Ammon's horn (tissue), 1 donor: ENCODE measurements around the gene MT1F.

Source experiments
- DNase-seq: peaks from one replicate; pipeline ENCODE4 v3.0.0-alpha.2; 2016; ENCODE audit warnings: low spot score

Gene MT1F

DNA sequence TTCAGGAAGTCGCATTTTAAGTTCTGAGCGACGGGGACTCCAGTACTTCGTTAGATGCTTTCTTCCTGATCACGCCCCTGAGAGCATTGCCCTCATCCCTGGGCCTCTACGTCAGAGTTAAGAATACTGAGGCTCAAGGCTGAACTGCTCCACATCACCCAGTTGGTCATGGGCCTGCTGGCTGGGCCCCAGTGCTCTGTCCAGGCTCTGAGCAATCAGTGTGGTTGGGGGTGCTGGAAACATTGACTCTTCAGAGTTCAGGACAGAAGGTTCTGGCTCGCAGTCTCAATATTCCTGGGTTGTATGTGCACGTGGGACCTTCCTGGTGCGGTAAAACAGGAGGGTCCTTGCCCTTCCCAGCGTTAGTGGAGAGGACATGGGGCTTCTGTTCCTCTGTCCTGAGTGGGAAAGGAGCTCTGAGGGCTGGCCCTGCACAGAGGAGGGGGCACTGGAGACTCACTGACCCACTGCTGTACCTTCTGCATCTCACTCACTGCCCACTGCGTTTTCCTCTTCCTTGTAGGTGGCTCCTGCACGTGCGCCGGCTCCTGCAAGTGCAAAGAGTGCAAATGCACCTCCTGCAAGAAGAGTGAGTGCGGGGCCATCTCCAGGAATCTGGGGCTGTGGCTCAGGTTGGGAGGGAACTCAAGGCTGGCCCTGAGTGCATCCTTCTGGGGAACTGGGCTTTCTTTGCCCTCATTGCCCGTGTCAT lies 31.7 kb upstream of the MT1F start:
- DNase-seq = peak; percentile 28

DNA sequence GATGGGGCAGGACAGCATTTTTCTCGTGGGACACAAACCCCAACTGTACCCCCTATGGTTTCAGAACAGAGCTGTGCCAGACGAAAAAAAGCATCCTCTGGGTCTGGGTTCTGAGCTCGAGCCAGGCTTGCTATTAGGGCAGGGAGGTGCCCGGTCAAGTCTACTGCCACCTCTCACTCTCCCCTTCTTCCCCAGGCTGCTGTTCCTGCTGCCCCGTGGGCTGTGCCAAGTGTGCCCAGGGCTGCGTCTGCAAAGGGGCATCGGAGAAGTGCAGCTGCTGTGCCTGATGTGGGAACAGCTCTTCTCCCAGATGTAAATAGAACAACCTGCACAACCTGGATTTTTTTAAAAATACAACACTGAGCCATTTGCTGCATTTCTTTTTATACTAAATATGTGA lies 31.1 kb upstream of the MT1F start:
- no peak for DNase-seq

DNA sequence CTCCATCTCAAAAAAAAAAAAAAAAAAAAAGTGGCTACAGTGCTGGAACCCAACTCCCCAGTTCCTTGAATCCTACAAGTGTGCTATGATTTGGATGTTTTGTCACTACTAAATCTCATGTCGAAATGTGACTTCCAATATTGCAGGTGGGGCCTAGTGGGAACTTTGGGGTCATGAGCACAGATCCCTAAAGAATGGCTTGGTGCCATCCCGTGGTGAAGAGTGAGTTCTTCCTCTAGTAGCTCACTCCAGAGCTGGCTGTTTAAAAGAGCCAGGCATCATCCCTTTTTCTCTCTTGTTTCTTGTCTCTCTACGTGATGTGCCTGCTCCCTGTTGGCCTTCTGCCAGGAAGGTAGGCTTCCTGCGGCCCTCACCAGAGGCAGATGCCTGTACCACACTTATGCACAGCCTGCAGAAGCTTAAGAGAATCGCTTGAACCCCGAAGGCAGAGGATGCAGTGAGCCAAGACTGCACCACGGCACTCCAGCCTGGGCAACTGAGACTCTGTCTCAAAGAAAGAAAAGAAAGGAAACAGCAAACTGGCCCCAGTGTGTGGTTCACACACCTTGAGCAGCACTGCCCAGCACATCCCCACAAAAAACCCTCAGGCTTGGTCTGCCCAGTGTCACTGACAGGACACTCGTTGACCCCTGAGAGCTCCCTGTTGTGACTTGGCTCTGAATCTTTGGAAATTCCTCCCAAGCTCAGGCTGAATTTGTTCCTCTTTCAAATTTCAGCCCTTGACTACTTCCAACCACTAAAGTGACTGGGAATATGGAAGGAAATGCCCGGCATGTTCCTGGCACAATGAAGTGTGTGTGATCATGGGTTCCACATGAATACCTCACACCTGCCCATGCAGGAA lies 29.0 kb upstream of the MT1F start:
- no peak for DNase-seq

DNA sequence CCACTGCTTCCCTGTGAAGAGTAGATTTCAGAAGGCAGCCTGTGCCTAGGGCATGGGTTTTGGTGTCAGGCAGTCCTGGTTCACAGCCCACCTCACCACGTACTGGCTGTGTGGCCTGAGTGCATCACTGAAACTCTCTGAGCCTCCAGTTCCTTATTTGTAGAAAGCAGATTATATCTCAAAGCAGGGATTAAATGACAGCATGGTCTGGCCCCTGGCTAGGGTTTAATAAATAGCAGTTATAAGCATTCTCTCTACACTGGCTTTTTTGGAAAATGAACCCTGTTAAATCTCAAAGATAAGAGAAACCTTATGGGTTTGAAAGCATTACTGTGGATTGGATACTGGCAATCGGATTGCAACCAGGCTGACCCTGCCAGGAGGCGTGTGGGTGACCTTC lies 28.2 kb upstream of the MT1F start:
- DNase-seq = no peak

DNA sequence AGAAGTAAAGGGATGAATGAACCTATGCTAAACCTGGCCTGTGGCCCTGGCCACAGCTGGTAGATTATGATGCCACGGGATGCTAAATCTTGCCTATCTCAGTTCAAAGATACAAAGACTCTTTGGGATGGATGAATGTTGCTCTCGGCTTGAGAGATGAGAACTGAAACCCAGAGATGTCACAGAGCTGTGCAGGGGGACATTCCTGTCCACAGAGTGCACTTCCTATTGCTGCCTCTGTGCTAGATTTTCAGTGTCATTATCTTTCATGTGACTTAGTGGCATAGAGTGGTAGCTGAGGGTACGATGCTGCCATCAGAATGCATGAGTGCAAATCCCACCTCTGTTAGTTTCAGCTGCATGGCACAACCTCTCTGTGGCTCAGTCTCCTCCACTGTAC lies 27.6 kb upstream of the MT1F start:
- DNase-seq = no peak

DNA sequence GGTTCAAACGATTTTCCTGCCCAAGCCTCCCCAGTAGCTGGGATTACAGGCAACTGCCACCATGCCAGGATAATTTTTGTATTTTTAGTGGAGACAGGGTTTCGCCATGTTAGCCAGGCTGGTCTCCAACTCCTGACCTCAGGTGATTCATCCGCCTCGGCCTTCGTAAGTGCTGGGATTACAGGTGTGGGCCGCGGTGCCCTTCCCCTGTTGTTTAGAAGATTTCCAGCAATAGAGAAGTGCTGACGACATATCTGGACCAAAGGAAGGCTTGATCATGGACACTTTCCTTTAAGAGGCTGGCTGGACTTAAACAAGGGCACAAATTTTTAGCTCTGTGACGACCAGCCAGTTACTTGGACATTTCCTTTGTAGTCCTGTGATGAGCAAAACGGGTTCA lies 26.6 kb upstream of the MT1F start:
- DNase-seq = no peak

DNA sequence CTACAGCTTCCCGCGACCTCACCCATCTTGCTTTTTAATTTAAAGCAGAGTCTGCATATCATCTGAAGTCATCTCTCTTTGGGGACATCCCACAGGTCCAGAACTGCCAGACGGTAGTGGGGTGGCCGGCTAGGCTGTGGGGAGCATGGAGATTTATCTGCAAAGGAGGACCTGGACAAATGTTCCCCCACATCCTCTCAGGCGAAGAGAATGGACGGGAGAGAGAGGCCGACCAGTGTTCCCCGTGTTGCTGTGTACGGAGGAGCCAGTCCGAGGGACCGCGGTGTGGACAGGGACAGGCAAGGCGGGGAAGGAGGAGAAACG lies 26.0 kb upstream of the MT1F start:
- no peak for DNase-seq

DNA sequence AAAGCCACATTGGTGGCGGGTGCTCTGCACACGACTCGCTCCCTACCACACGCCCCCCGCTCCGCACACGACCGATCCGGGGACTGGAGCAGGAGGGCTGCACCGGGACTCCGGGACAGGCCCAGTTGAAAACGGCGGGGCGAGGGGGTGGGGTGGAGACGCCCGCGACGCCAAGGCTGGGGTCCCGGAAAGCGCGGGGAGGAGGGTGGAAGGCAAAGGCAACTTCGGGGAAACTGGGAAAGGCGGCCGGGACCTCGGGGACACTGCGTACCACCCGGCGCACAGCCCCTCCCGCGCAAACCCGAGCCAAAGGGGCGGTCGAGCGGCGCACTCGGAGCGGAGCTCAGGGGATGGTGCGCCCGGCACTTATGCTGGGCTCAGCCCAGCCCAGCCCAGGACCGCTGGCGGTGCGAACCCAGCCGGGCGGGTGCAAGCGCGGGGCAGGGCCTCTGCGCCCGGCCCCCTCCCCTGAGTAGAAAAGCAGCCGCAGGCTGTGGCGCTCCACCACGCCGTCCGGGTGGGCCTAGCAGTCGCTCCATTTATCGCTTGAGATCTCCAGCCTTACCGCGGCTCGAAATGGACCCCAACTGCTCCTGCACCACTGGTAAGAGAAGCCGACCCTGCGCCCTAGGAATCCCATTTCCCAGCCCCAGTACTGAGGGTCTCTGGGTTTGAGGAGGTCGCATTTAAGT lies 25.5 kb upstream of the MT1F start, which contains the start of gene MT1M:
MT1M (plus strand) TSS at position 504 of the 692 bp plus-strand sequence; CDS start at position 577, 73 bp downstream.
- peak; percentile 71 for DNase-seq

DNA sequence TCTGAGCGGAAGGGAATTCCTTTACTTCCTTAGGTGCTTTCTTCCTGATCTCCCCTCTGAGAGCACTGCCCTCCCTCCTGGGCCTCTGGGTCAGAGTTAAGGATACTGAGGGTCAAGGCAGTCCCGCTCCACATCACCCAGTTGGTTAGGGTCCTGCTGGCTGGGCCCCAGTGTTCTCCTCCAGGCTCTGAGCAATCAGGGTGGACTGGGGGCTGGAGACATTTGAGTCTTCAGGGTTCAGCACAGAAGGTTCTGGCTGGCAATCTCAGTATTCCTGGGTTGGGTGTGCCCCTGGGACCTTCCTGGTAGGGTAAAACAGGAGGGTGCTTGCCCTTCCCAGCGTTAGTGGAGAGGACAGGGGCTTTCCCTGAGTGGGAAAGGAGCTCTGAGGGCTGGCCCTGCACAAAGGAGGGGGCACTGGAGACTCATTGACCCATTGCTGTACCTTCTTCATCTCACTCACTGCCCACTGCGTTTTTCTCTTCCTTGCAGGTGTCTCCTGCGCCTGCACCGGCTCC lies 24.9 kb upstream of the MT1F start:
- DNase-seq = no peak

DNA sequence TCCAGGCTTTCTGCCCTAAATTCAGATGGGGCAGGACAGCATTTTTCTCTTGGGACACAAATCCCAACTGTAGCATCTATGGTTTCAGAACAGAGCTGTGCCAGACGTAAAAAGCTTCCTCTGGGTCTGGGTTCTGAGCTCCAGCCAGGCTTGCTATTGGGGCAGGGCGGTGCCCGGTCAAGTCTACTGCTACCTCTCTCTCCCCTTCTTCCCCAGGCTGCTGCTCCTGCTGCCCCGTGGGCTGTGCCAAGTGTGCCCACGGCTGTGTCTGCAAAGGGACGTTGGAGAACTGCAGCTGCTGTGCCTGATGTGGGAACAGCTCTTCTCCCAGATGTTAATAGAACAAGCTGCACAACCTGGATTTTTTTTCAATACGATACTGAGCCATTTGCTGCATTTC lies 24.2 kb upstream of the MT1F start:
- DNase-seq = no peak

DNA sequence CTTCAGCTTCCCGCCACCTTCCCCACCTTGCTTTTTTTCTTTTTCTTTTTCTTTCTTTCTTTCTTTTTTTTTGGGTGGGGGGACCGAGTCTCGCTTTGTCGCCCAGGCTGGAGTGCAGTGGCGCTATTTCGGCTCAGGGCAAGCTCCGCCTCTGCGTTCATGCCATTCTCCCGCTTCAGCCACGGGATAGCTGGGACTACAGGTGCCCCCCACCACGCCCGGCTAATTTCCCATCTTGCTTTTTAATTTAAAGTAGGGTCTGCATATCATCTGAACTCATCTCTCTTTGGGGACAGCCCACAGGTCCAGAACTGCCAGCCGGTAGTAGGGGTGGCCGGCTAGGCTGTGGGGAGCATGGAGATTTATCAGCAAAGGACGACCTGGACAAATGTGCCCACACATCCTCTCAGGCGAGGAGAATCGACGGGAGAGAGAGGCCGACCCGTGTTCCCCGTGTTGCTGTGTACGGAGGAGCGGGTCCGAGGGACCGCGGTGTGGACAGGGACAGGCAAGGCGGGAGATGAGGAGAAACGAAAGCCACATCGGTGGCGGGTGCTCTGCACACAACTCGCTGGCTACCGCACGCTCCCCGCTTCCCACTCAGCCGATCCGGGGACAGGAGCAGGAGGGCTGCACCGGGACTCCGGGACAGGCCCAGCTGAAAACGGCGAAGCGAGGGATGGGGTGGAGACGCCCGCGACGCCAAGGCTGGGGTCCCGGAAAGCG lies 22.9 kb upstream of the MT1F start:
- no peak for DNase-seq

DNA sequence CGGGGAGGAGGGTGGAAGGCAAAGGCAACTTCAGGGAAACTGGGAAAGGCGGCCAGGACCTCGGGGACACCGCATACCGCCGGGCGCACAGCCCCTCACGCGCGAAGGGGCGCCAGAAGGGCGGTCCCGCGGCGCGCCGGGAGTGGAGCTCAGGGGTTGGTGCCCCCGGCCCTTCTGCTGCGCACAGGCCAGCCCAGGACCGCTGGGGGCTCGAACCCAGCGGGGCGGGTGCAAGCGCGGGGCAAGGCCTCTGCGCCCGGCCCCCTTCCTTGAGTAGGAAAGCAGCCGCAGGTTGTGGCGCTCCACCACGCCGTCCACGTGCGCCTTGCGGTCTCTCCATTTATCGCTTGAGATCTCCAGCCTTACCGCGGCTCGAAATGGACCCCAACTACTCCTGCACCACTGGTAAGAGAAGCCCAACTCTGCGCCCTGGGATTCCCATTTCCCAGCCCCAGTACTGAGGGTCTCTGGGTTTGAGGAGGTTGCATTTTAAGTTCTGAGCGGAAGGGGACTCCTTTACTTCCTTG lies 22.3 kb upstream of the MT1F start:
- DNase-seq = no peak

DNA sequence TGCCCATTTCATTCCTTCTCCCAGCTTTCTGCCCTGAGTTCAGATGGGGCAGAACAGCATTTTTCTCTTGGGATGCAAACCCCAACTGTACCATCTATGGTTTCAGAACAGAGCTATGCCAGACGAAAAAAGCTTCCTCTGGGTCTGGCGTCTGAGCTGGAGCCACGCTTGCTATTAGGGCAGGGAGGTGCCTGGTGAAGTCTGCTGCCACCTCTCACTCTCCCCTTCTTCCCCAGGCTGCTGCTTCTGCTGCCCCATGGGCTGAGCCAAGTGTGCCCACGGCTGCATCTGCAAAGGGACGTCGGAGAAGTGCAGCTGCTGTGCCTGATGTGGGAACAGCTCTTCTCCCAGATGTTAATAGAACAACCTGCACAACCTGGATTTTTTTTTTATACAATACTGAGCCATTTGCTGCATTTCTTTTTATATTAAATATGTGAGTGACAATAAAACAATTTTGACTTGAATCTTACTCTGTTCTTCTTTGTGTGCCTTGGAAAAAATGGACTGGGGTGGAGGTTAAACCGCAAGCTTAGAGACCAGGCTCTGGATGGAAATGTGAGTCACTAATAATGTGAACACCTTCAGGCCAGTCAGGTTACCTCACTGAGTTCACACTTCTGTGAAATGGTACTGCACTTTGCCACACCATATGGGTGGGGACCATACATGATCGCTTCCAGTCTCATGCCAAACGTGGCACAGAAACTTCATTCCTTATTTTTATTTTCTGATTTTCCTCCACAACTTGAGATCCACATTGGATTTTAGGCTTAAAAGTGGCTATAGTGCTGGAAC lies 20.9 kb upstream of the MT1F start:
- DNase-seq = no peak

DNA sequence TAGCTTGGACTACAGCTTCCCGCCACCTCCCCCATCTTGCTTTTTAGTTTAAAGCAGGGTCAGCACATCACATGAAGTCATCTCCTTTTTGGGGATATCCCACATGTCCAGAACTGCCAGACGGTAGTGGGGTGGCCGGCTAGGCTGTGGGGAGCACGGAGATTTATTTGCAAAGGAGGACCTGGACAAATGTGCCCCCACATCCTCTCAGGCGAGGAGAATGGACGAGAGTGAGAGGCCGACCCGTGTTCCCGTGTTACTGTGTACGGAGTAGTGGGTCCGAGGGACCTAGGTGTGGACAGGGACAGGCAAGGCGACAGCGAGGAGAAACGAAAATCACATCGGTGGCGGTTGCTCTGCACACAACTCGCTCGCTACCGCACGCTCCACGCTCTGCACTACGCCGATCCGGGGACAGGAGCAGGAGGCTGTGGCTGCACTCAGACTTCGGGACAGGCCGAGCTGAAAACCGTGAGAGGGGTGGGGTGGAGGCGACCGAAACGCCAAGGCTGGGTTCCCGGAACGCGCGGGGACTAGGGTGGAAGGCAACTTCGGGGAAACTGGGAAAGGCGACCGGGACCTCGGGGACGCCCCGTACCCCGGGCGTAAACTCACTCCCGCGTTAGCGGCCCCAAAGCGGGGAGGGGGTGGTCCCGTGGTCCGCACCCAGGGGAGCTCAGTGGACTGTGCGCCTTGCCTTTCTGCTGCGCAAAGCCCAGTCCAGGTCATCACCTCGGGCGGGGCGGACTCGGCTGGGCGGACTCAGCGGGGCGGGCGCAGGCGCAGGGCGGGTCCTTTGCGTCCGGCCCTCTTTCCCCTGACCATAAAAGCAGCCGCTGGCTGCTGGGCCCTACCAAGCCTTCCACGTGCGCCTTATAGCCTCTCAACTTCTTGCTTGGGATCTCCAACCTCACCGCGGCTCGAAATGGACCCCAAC lies 19.7 kb upstream of the MT1F start, which contains the start of gene MT1A:
MT1A (plus strand) TSS at position 853 of the 937 bp plus-strand sequence; CDS start at position 926, 73 bp downstream.
- peak; percentile 37 for DNase-seq

DNA sequence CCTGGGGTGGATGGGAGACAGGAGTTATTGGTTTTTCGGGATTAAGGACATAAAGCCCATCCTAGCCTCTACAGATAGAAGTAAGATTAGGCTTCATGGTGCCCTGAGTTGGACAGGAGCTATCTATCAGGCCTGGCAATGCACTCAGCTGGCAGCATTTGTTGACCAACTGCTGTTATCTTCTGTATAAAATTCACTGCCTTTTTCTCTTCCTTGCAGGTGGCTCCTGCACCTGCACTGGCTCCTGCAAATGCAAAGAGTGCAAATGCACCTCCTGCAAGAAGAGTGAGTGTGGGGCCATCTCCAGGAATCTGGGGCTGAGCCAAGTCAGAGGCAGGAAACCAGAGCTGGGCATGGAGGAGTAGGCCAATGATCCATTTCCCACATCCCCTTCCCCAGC lies 18.7 kb upstream of the MT1F start:
- DNase-seq = no peak

DNA sequence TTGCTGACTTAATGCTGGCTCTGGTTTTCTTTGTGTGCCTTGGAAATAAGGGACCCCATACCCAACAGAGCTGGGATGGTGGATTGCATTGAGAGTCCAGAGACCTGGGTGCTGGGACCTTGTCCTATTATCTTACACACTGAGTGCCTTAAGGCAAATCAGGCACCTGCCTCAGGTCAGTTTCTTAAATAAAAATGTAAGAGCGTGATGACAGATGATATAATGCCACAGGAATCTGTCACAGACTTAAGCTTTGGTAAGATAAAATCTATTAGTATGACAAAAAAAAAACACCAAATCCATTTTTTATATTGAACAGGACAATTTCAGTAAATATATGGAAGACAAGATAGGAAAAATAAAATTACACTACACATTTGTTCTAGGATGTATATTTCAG lies 17.7 kb upstream of the MT1F start:
- DNase-seq = no peak

DNA sequence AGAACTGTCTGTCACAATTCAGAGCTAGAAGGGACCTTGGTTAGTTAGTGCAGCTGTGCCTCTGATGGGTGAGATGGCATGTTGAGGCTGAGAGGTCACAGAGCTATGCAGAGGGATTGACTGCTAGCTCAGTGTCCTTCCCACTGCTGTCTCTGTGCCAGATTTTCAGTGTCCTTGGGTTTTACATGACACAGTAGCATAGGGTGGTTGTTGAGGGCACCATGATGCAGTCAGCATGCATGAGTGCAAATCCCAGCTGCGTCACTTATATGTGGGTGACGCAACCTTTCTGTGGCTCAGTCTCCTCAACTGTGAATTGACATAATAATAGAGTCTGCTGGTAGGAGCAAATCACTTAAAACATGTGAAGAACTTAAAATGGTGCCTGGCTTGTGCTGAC lies 16.6 kb upstream of the MT1F start:
- no peak for DNase-seq

DNA sequence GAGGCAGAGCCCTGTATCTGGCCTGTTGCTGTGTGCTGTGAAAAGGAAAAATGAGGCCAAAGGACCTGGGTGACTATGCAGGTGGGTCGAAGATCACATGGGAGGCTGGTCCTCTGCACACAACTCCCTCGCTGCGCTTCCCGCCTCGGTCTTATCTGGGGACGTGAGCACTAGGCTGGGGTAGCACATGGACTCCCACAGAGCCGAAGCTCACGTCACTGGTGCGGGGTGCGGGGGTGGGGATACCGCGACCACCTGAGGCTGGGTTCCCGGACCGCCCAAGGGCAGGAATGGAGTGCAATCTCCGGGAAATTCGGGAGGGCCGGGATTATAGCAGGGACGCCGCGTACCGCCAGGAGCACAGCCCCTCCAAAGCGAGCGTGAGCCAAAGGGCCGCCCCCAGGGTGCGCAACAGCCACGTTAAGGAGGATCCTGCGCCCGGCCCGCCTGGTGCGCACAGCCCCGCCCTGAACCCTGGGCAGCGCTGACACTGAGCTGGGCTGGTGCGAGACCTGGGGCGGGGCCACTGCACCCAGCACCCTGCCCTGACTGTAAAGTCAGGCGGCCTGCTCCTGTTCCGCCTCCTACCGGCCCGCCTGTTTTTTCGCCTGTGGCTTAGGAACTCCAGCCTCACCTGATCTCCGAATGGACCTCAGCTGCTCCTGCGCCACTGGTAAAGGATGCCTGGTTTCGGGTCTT lies 14.5 kb upstream of the MT1F start:
- DNase-seq = peak; percentile 29

DNA sequence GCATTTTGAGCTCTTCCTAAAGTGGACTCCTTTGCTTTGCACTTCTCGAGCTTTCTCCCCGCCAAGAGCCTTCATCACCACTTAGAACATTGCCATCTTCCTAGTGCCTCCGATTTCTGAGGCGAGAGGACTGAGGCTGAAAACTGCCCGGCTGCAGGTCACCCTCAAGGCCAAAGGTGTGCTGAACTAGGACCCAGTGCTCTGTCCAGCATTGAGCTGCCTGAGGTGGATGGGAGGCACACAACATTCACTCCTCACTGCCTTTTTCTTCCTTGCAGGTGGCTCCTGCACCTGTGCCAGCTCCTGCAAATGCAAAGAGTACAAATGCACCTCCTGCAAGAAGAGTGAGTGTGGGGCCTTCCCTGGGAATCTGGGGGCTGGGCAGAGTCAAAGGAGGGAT lies 13.9 kb upstream of the MT1F start:
- no peak for DNase-seq
